NT2/D1 (cell line): ENCODE results near the gene SCN3A.

Experiments
- SUZ12 ChIP-seq: IDR thresholded peaks from 2 replicates; pipeline ENCODE4 v1.6.1; 2011; ENCODE audit not compliant: insufficient read length, insufficient read depth; ENCODE audit errors: extremely low read depth
- YY1 ChIP-seq: IDR thresholded peaks from 2 replicates; pipeline ENCODE4 v1.6.1; 2011; ENCODE audit not compliant: insufficient read length, insufficient read depth
- ZNF274 ChIP-seq: IDR thresholded peaks from 2 replicates; pipeline ENCODE4 v1.6.1; 2011; ENCODE audit warnings: mild to moderate bottlenecking, low read depth, low read length

DNA sequence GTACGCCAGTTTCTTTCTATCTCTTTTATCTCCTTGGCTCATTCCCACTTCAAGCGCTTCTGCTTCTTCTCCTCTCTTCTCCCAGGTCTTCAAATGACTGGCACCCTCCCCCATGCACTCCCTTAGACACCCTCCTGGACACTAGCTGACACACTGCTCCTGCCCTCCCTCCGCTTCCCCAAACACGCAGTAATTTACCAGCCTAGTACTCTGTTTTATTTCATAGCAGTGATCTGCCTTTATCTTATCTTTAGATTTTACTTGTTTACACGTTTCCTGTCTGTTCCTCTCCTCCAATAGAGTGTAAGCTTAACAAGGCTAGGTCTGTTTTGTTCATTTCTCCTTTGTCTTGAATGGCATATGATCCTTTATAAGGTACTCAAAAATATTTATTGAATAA, 93.9 kb downstream of the SCN3A start:
- TF ChIP-seq ZNF274 (no peak), YY1 (no peak), SUZ12 (no peak)
